ENCODE data around the gene MRPL49. TPM values are rescaled to one million over a fixed set of nuclear protein-coding genes. Genes with fewer than 3 reads are reported as not detected.
A peak's percentile ranks its signal among the peaks of the same experiment; 100 is the strongest.

MRPL49 gene
- total RNA-seq (ENCODE audit: low replicate concordance): 38.3 and 57.5 TPM in 2 replicates

- peak within 1 kb of the TSS; percentile 88 for H3K9ac ChIP-seq
- Mint-ChIP-seq H3K27ac (peak within 1 kb of the TSS; percentile 96), H3K4me3 (peak within 1 kb of the TSS; percentile 100), H3K36me3 (peaks cover 9% of the 10 kb centered on the region), H3K27me3 (ENCODE audit: insufficient read depth, low read depth) (peaks cover 9% of the 10 kb centered on the region), H3K9me3 (no peaks in the 10 kb centered on the region), H3K4me1 (peaks cover 23% of the 10 kb centered on the region)
- H3K4me2 ChIP-seq: peak within 1 kb of the TSS; percentile 95
- peaks cover 10% of the 10 kb centered on the region for H3K4me1 ChIP-seq
- H3K27ac ChIP-seq: peak within 1 kb of the TSS; percentile 65
- H3K27me3 ChIP-seq: no peaks in the 10 kb centered on the region
- H3K9me3 ChIP-seq (ENCODE audit: low read depth): no peaks in the 10 kb centered on the region
- peak; percentile 99 for DNase-seq (ENCODE audit: low spot score)
- H3F3A ChIP-seq (ENCODE audit: low read depth): peaks cover 54% of the 10 kb centered on the region
- H2AFZ ChIP-seq (replicated peaks): peak within 1 kb of the TSS; percentile 55
- H3K79me2 ChIP-seq (ENCODE audit: low read depth): peaks cover 49% of the 10 kb centered on the region
- TF ChIP-seq CTCF (IDR thresholded peaks at IDR 0.05) (no peak), EZH2 (IDR thresholded peaks at IDR 0.05) (no peak), EZH2phosphoT487 (IDR thresholded peaks at IDR 0.05) (no peak)
- H4K20me1 ChIP-seq (ENCODE audit: low read depth): peaks cover 6% of the 10 kb centered on the region
- H3K4me3 ChIP-seq: peak within 1 kb of the TSS; percentile 85
- peaks cover 4% of the 10 kb centered on the region for H3K36me3 ChIP-seq
Measured at GRCh38 chr11:65121865-65122696, at the start of gene MRPL49, which contains the start of gene FAU. MRPL49 (plus strand) TSS chr11:65122321; CDS start chr11:65122347, 26 bp downstream. FAU (minus strand) TSS chr11:65122134; CDS start chr11:65121813, 321 bp downstream.

- Mint-ChIP-seq H3K27me3 (ENCODE audit: insufficient read depth, low read depth) (peaks cover 3% of the 10 kb centered on the region), H3K36me3 (peaks cover 14% of the 10 kb centered on the region), H3K4me3 (no peak overlapping the region), H3K27ac (no peak overlapping the region), H3K9me3 (no peaks in the 10 kb centered on the region), H3K4me1 (peaks cover 4% of the 10 kb centered on the region)
- Histone ChIP-seq H3K36me3 (no peaks in the 10 kb centered on the region), H3K4me3 (no peak overlapping the region), H3K4me2 (no peak overlapping the region), H4K20me1 (ENCODE audit: low read depth) (peaks cover 3% of the 10 kb centered on the region), H3K27me3 (no peaks in the 10 kb centered on the region), H3K27ac (no peak overlapping the region), H3K9ac (no peak overlapping the region), H3K4me1 (no peaks in the 10 kb centered on the region), H3K79me2 (ENCODE audit: low read depth) (peaks cover 8% of the 10 kb centered on the region), H3K9me3 (ENCODE audit: low read depth) (no peaks in the 10 kb centered on the region), H2AFZ (replicated peaks) (no peak overlapping the region), H3F3A (ENCODE audit: low read depth) (no peaks in the 10 kb centered on the region)
- TF ChIP-seq EZH2 (IDR thresholded peaks at IDR 0.05) (no peak), CTCF (IDR thresholded peaks at IDR 0.05) (no peak), EZH2phosphoT487 (IDR thresholded peaks at IDR 0.05) (no peak)
- no peak for DNase-seq (ENCODE audit: low spot score)
Measured at GRCh38 chr11:65072631-65072966, 49.5 kb upstream of the MRPL49 start.

GRCh38 chr11:65077451-65077850, 44.7 kb upstream of the MRPL49 start:
- Histone ChIP-seq H3K27me3 (no peaks in the 10 kb centered on the region), H3K4me3 (no peak overlapping the region), H3K79me2 (ENCODE audit: low read depth) (peaks cover 45% of the 10 kb centered on the region), H3K27ac (no peak overlapping the region), H3K9me3 (ENCODE audit: low read depth) (no peaks in the 10 kb centered on the region), H3K36me3 (peaks cover 5% of the 10 kb centered on the region), H3K4me1 (peaks cover under 1% of the 10 kb centered on the region), H4K20me1 (ENCODE audit: low read depth) (peaks cover 16% of the 10 kb centered on the region), H3K9ac (no peak overlapping the region), H3K4me2 (no peak overlapping the region), H2AFZ (replicated peaks) (no peak overlapping the region), H3F3A (ENCODE audit: low read depth) (peaks cover 17% of the 10 kb centered on the region)
- H3K27ac Mint-ChIP-seq: no peak overlapping the region
- H3K4me1 Mint-ChIP-seq: peaks cover 17% of the 10 kb centered on the region
- no peak for DNase-seq (ENCODE audit: low spot score)
- H3K9me3 Mint-ChIP-seq: no peaks in the 10 kb centered on the region
- no peak overlapping the region for H3K4me3 Mint-ChIP-seq
- peaks cover 34% of the 10 kb centered on the region for H3K36me3 Mint-ChIP-seq
- TF ChIP-seq EZH2 (IDR thresholded peaks at IDR 0.05) (no peak), EZH2phosphoT487 (IDR thresholded peaks at IDR 0.05) (no peak), CTCF (IDR thresholded peaks at IDR 0.05) (no peak)
- H3K27me3 Mint-ChIP-seq (ENCODE audit: insufficient read depth, low read depth): peaks cover 2% of the 10 kb centered on the region
